HG02759 (cell line): ENCODE data around the gene NCOA3.

Experiments
- ATAC-seq: cut with Tn5 transposase; IDR thresholded peaks from one replicate; pipeline ENCODE4 v1.9.1; 2021; ENCODE audit warnings: mild to moderate bottlenecking, moderate library complexity; ENCODE audit not compliant: unreplicated experiment

NCOA3 gene

GRCh38 chr20:47696856-47697255, 195.2 kb downstream of the NCOA3 start:
- no peak for ATAC-seq

GRCh38 chr20:47698142-47698541, 196.5 kb downstream of the NCOA3 start:
- ATAC-seq: no peak

DNA sequence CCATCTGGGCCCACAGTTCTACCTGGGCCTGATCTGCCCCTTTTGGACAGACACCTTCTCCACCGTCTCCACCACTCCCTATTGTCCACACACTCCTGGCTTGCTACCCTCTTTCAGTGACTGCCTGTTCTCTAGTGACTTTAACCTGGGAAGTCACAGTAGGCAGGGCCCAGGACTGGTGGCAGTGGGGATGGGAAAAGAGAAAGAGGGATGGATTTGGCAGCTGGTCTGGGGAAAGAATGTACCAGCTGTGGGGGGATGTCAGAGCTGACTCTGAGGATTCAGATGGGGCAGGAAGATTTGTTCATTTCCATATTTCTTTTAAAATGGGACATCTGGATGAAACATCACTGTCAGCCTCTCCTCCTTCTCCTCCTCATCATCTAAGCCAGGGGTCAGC, 198.1 kb downstream of the NCOA3 start:
- no peak for ATAC-seq

DNA sequence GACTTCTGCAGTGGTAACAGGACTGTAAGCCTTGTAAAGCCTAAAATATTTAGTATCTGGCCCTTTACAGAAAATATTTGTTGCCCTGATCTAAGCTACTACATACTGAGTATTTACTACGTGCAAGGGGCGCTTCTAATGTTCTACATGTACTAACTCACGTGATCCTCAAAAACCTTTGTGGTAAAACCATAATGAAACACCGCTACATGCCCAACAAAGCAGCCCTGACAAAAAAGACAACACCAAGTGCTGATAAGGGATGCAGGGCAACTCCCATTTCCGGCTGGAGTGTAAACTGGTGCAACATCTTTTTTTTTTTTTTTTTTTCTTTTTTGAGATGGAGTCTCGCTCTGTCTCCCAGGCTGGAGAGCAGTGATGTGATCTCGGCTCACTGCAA, 198.6 kb downstream of the NCOA3 start:
- ATAC-seq: no peak

- no peak for ATAC-seq
Observed at GRCh38 chr20:47701612-47702011, 199.9 kb downstream of the NCOA3 start.

DNA sequence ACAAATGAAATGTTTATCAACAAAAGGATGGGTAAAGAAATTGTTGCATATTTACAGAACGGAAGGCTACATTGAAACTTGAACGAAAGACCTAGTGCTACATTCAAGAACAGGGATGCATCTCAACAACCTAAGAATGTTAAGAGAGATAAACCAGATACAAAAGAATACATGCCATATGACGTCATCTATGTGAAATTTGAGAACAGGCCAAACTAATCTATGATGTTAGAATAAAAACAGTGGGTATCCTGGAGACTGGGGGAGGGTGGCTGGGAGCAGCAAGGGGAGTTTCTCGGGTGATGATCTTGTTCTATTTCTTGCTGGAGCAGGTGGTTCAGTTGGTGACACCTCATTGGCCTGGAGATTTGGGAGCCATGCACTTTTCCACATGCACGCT, 202.1 kb downstream of the NCOA3 start:
- no peak for ATAC-seq

DNA sequence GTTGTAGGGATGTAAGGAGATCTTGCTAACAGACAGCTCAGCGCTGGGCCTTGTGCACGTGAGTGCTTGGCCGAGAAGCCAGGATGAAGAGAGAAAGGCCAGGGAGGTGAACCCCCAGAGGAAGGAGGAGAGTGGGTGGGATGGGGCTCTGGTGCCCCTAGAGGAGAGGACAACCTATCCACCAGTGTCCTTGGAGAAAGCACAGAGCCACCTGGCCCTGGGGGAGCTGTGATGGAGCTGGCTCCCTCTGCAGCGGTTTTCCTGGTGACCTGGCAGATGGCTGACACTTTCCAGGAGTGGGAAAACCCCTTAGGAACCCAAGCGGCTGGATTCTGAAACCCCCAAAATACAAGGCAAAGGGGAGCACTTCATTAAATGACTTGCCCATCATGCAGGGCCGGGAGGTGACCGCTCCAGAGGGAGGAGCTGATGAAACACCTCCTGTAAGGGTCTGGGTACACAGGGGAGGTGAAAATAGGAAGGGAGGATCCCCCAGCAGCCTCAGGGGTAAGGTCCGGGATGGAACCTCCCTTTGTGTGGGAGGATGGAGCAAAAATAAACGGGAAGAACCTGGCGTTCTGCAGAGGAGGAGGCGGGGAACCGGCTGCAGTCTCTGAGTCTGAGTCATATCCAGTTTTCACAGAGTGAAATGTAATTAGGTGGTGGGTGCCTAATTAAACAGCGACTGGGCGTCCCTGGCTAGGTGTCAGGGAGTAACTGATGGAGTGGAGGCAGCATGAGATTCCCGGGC, 203.2 kb downstream of the NCOA3 start:
- no peak for ATAC-seq

DNA sequence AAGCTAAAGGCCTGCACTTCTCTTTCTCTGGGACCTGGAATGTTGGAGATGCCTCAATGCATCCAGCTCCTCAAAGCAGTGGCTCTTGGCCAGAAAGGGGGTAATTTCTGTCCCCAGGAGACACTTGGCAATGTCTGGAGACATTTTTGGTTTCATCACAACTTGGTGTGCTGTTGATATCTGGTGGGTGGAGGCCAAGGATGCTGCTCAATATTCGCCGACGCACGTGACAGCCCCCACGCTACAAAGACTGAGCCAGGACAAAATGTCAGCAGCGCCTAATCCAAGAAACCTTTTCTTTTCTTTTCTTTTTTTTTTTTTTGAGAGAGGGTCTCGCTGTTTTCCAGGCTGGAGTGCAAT, 203.8 kb downstream of the NCOA3 start:
- no peak for ATAC-seq

DNA sequence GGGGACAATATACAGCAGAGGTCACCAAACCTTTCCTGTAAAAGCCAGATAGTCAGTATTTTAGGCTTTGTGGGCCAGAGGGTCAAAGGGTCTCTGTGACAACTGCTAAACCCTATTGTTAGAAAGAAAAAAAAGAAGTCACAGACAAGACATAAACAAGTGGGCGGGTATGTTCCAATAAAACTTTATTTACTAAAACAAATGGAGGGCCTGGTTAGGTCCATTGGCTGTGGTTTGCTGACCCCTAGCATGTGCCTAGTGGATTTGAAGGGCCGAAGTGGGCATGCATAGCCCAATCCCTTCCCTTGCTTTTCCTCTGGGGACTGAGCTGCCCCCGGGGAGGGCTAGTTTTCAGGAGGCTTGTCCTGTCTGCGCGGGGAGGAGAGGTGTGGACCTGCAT, 204.7 kb downstream of the NCOA3 start:
- no peak for ATAC-seq
